Measurements from ENCODE around the gene SHISAL1.

DNA sequence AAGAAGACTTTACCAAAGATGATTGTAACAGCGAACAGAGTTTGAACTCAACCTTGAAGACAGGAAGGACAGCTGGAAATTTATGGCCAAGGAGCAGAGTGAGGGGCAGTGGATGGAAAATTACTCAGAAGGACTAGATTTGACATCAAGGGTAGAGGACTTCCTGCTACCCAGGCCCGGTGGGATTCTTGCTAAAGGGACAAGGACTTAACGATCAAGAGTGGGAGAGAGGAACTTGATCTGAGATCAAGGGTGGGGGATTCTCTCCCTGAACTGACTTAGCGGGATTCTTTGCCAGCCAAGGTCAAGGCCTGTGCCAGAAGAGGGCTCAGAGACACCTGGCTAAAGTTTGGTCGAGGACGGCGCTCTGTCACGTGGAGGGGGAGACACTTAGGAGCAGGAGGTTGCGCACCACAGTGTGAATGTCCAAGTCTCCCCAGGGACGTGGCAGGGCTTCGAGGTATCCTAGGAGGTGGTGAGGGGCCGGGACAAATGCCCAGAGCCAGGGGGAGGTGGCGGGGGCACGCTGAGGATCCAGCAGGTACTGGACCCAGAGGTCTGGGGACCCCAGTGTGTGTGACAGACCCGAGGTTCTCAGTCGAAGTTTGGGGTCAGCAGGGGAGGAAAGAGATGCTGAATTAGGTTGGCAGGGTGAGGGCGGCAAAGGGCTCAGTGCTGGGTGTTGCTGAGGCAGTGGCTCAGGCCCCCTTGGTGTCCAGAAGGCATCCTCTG, 46.1 kb upstream of the SHISAL1 start:
- TF ChIP-seq, protein P1, sequence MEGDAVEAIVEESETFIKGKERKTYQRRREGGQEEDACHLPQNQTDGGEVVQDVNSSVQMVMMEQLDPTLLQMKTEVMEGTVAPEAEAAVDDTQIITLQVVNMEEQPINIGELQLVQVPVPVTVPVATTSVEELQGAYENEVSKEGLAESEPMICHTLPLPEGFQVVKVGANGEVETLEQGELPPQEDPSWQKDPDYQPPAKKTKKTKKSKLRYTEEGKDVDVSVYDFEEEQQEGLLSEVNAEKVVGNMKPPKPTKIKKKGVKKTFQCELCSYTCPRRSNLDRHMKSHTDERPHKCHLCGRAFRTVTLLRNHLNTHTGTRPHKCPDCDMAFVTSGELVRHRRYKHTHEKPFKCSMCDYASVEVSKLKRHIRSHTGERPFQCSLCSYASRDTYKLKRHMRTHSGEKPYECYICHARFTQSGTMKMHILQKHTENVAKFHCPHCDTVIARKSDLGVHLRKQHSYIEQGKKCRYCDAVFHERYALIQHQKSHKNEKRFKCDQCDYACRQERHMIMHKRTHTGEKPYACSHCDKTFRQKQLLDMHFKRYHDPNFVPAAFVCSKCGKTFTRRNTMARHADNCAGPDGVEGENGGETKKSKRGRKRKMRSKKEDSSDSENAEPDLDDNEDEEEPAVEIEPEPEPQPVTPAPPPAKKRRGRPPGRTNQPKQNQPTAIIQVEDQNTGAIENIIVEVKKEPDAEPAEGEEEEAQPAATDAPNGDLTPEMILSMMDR (optimal IDR thresholded peaks at IDR 0.05 in 1 of 3, IDR thresholded peaks at IDR 0.05 in 1 of 3, conservative IDR thresholded peaks at IDR 0.05 in 1 of 3; ENCODE audit: extremely low read depth in 1 of 3, insufficient read depth in 2 of 3, low read length in 3 of 3), result no peak
- TF ChIP-seq EZH2 (IDR thresholded peaks at IDR 0.05; ENCODE audit: low read length), result no peak
